HK-2 (cell line): ENCODE measurements around the gene SDK1.
"Not testable (repeated sequence)": the region's sequence is repeated elsewhere in the genome, so short reads cannot be mapped to it uniquely, and the experiment has no call there.

Experiments used
- DNase-seq: peaks from one replicate; pipeline ENCODE4 v3.0.0-alpha.2; 2018; ENCODE audit not compliant: unreplicated experiment

Gene SDK1

DNA sequence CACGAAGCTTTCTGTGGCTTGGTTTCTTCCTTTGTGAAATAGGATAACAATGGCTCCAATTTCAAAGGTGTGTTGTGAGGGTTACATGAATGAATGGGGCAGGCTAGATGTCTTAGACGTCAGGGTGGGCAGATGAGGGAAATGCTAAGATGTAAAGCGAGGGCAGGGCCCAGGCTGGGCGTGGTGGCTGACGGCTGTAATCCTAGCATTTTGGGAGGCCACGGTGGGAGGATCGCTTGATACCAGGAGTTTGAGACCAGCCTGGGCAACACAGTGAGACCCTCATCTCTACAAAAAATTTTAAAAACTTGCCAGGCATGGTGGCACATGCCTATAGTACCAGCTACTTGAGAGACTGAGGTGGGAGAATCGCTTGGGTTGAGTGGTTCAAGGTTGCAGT lies 773.4 kb downstream of the SDK1 start:
- DNase-seq, result no peak

DNA sequence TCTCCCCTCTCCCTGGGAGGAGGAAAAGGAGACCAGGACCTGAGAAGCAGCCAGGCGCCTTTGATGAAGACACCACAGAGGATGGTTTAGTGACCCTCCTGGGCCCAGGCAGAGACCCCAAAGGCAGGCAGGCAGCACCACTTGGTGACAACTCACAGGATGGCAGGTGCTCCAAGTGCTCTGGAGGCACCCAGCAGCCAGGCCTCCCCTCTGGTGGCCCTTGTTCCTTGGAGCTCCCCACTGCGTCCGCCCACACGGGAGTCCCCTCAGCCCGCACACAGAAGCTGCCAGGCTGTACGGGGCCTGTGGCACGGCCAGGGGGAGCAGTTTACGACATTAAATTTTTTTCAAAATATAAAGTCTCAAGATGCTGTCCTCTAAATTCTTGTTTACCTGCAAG lies 773.9 kb downstream of the SDK1 start:
- no peak for DNase-seq

DNA sequence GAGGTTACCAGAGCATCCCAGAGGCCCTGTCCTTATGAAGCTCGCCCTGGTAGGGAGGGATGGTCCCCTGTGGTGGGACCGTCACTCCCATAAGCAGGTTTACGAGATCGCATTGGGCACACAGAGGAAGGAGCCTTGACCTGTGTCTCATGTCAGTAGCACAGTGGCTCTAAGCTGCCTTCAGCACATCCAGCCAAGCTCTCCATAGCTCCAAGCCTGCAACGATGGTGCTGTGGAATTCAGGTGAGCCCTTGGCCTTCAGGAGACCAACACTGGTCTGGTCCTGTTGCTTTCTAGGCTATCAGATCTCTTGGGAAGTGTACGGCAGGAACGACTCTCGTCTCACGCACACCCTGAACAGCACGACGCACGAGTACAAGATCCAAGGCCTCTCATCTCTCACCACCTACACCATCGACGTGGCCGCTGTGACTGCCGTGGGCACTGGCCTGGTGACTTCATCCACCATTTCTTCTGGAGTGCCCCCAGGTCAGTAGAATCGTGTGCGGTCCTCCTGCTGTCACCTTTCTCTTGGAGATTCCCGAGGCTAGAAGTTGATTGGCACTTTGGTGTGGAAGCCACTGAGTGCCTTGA lies 775.7 kb downstream of the SDK1 start:
- no peak for DNase-seq

DNA sequence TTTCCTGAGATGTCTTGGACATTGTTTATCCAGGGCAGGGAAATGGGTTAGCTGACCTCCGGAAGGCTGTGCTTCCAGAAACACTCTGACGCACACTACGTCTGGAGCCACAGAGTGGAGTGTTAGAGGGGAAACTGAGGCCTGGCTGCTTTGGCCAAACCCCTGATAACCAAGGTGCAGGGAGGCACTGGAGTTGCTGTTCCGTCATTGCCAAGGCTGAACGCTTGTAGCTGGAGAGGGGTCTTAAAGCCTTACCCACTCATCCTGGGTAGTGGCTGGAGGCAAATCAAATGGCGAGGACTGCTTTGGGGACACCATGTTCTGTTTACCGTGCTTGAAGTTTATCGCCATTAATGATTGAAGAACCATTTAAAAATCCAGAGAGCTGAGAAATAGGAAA lies 776.9 kb downstream of the SDK1 start:
- DNase-seq, result no peak

DNA sequence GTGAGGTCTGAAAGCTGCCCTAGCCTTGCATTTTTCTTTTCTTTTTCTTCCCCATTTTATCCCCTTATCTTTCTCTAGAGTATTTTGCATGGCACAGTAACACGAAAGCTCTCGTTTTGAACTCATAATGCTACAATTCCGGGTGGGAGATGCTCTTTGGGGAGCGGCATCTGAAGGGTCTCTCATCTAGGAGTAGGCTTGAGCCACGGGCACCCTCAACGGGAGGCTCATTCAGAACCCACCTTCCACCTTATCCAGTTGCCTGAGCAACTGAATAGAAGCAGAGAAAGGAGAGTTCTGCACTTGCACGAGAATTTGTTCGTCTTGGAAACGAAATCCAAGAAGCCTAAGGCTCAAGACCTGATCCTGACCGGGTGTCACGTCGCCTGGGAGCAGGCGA lies 777.5 kb downstream of the SDK1 start:
- DNase-seq, result no peak

DNA sequence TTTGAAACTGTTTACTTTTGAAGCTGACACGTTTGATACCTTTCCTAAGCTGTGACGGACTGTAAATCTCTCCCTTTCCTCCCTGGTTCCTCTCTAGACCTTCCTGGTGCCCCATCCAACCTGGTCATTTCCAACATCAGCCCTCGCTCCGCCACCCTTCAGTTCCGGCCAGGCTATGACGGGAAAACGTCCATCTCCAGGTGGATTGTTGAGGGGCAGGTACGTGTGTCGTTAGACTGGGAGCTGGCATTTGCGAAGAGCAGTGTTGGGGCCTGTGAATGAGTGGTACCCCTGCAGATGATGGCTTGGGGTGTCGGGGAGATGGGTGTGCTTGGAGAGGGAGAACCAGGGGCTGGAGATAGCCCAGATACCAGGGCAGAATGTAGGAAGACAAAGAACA lies 778.3 kb downstream of the SDK1 start:
- DNase-seq, result no peak

DNA sequence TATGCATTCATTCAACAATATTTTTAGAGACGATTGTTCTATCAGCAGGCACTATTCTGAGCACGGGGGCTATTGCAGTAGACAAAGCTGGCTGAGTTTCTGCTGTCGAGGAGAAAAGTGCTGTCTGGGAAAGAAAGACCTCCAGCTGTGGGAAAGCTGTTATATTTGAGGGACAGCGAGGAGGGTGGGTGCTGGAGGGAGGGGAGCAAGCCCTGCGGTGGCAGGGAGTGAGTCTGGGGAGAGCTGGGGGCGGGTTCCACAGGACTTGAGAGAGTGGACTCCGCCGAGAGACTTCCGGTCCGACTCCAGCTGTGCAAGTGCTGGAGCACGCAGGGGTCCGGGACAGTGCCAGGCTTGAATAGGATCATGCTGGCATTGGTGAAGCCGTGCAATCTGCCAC lies 778.9 kb downstream of the SDK1 start:
- no peak for DNase-seq

DNA sequence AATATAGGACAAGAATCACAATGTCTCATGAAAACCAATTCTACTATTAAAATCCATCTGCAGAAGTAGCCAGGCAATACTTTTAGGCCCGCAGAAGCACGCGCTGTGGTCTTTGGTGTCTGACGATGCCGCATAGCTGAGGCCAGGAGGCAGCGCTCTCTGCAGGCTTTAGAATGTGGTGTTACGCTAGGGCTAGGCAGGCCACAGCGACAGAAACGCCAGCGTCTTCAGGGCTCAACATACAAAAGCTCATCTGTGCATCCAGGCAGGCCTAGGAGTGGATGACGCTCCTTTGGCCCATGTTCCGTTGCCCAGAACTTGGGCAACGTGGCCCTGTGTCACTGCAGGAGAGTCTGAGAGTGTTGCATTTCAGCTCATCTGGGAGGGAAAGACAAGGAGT lies 779.9 kb downstream of the SDK1 start:
- DNase-seq, result no peak

DNA sequence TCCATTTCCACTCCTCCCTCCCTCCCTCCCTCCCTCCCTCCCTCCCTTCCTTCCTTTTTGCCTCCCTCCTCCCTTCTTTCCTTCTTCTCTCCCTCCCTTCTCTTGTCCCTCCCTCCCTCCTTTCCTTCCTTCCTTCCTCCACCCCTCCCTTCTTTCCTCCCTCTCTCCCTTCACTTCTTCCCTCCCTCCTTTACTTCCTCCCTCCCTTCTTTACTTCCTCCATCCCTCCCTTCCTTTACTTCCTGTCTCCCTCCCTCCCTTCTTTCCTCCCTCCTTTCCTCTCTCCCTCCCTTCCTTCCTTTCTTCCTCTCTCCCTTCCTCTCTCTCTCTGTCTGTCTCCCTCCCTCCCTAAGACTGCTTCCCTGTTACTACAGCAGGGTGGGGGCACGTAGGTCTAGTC lies 782.5 kb downstream of the SDK1 start:
- no peak for DNase-seq

DNA sequence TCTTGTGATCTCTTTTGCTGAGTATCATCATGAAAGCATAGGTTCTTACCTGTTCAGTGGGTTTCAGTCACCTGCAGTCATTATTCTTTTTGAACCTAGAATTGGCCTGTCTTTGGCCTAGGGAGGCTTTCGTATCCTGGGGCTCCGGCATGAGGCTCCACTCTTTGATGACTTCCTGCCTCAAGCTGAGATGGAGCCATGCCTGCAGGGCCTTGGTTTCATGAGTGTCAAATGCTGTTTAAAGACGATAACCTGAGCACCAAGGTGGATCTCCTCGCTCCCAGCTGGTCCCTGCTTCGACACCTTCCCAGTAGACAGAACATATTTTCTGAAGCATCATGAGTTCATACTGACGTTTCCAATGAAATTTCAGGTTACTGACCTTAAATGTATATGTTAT lies 783.2 kb downstream of the SDK1 start:
- DNase-seq, result no peak

DNA sequence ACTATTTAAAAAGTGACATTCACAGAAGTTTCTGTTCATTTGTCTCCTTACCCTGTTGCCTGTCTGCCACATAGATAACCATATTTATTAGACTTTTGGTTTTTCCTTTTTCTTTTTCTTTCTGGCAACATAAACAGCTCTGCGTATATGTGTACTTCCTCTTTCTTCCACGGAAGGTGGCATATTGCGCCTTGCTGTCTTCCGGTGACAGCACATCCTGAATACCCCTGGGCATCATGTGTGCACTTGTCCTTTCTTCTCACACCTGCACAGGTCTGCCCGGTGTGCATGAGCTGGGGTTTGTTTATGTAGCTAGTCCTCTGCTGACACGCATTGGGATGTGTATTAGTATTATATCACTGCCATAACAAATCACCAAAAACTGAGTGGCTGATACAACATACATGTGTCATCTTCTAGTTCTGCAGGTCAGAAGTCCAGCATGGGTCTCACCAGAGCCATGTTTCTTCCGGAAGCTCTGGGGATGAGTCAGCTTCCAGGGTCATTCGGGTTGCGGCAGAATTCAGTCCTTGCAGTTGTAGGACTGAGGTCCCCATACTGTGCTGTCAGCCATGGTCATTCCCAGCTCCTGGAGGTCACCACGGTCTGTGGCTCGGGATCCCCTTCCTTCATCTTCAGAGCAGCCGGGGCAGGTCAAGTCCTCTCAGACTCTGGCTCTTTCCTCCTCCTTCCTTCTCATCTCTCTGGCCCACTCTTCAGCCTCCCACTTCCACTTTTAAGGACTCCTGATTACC lies 785.1 kb downstream of the SDK1 start:
- DNase-seq, result no peak

DNA sequence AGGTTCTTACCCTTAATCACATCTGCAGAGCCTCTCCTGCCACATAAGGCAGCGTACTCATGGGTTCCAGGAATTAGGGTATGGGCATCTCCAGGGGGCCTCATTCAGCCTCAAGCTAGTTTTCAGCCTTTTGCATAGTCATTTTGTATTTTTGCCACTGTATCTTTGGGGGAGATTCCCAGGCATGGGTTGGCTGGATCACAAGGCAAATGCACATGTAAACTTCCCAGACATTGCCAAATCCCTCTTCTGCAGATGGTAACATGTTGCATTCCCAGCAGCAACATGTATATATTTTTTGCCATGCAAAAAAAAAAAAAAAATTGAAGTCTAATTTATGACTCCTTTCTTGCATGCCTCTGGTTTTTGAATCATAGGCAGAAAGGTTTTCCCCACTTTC lies 785.7 kb downstream of the SDK1 start:
- no peak for DNase-seq

DNA sequence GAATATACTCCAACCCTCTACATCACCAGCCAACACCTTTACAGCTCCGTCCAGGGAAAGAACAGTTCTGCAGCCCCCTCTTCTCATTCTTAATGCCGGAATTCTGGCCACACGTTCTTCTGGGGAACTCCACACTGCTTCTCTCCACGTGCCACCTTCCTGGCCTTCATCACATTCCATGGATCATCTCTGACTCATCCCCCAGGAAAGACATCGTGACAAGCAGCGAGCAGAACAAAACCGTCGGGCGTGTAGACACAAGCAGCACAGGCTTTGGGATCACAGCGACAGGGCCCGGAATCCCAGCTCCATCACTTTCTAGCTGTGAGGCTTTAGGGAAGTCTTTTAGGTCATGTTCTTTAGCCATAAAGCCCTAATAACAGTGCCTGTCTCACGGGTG lies 790.7 kb downstream of the SDK1 start:
- DNase-seq, result no peak

DNA sequence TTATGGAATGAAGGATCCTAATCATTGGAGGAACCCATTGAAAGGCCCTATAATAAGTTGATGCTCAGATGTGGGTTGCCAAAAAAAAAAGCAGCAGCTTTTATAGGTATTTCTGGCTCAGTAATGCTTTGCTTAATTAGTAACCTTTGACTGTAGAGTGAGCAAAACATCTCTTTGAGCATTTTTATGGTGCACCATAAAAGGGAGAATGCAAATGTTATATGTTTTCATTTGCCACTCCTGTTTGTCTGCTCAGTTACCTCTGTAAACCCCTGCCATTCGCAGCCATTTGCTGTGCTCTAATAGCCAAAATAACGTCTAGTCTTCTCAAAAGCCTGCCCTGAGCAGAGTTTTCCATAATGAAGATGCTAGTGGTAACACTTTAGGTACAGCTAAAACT lies 792.0 kb downstream of the SDK1 start:
- DNase-seq, result no peak

DNA sequence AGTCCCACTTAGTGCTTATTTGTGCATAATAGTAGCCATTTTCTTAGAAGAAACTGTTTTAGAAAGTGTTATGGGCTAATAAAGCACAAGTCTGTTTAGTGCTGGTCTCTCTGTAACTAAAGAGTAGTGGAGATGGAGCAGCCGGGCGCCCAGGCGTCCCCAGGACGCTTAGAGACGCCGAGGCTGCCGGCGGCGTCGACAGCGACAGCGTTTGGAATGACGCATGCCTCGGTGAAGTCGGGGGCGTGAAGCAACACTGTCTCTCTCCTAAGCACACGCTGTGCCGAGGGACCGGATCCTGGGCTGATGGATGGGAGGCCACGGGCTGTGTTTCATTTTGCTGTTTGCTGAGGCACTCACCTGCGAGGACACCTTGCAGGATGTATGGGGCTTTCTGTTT lies 792.4 kb downstream of the SDK1 start:
- no peak for DNase-seq

DNA sequence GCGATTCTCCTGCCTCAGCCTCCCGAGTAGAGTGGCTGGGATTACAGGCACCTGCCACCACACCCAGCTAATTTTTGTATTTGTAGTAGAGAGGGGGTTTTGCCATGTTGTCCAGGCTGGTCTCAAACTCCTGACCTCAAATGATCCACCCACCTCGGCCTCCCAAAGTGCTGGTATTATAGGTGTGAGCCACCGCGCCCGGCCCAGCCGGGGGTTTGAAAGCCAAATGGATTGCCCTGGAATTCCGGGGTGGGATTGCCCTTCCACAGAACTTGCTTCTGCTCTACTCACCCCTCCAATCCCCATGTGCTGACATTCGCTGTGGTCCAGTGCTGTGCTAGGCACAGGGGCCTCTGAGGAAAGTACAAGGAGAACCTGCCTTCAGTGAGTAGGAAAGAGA lies 793.1 kb downstream of the SDK1 start:
- DNase-seq, result not testable (repeated sequence)

DNA sequence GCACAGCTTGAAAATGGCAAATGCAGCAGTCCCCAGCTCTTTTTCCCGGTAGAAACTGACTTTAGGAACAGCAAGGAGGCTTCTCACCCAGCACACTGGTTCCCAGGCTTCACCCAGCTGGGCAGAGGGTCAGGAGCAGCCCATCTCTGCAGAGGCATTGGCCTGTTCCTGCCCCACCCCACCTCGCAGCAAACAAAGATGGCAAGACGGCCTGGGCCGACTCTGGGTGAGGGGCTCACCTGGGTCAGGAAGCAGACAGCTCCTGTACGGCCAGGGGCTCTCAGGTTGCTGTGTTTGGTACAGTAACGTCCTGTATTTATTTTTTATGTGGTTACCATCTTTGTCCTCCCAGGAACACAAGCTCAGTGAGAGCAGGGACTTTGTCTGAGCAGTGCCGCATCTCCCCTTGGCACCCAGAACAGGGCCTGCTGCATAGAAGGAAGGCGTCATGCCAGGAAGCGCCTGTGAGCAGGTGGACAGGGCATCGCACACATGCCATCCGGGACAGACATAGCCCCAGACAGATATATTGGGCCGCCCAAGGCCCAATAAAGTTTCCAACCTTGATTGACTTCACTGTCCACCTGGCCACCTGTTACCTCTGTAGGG lies 796.1 kb downstream of the SDK1 start:
- DNase-seq, result no peak

DNA sequence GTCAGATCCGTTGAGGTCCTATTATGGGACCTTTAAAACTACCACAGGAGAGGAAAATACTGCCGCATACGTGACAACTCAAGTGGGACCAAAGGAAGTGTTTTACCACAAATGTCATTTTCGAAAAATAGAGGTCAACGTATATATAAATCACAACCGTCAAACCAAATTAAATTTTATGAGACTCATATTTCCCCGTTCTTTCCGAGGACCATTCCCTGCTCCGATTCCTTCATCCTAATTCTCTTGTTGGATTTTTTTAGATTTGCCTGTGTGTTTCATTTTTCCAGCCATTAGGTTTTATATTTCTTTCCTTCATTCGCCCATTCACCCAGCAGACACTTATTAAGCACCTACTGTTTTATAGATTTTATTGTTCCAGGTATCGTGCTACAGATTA lies 797.1 kb downstream of the SDK1 start:
- DNase-seq, result no peak

DNA sequence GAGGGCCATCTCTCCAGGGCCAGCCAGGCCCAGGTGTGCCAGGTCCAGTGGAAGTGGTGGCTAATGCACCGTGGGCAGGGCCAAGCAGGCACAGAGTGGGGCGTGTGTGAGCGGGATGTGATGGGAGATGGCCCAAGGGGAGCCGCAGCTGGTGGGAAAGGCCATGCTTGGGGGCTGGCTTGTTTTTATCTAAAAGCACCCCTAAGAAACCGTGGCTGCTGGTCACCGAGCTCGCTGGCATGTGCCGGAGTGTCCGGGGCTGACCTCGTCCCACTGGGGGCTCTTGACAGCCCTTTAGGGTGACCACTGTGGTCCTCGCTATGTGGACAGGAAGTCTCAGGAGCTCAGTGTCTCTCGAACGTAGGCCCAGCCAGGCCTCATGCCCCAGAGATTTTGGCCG lies 798.6 kb downstream of the SDK1 start:
- DNase-seq, result no peak

DNA sequence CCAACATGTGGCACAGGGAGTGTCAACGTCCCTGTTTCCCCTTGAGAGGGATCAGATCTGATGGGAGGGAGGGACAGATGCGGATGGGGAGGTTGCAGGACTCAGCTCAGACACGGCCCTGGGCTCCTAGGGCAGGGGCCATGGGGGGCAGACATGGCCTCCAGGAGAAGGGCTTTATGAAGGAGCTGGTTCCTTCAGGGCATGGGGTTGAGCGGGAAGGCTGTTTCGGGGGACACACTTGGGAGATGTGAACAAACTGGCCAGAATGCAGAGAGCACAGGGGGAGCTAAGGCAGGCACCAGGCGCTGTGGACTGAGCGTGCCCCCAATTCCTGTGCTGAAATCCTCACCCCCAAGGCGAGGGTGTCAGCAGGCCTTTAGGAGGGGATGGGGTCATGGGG lies 799.1 kb downstream of the SDK1 start:
- no peak for DNase-seq

DNA sequence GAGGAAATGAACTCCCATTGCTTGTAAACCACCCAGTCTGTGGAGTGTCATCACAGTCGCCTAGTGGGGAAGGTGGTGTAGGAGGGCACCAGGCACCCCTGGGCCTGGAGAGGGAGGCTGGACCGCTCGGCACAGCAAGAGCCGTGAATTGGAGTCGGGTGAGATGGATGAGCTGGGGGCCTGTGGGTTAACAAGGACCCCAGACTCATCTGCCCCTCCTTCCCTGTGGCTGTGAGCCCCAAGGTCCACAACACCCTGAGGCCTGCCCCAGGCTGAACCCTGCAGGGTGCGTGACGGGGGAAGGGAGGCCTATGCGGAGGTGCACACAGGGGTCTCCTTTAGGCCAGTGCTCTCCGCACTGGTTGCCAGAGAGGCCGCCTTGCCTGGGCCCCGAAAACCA lies 799.6 kb downstream of the SDK1 start:
- DNase-seq, result no peak

DNA sequence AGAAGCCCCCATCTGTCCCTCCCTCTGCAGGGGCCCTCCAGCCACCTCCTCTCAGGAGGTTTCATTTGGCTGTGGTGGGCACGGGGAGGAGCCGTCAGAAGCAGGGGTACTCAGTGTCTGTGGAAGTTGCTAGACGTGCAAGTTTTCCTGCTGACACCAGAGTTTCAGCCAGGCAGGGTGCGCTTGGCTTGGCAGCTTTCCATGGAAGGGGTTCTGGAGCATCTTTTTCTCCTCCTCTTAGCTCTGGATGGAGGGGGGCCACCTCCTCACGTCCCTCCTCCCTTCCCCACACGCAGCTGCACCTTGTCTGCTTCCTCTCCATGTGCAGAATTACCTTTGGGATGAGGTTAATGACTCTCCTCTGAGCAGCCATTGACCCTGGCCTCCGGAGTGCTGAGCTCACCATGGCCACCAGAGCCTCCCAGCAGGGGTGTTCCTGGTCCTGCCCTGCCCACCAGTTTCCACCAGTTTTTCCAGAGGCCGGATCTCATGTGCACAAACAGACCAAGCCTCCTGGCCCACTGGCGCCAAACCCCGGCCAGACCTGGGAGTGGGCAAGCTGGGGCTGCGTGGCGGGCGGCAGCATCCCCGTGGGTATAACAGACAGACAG lies 801.3 kb downstream of the SDK1 start:
- no peak for DNase-seq
